Measurements from ENCODE around the gene PGAP6. TPM values are rescaled to one million over a fixed set of nuclear protein-coding genes. Genes with fewer than 3 reads are reported as not detected.

Gene PGAP6
- total and polyA plus RNA-seq, 2 of the 8 experiments (the other 6 are each of a cell fraction or from before 2014, with no cell fraction given) = 86.8 to 364 TPM

- CTCF ChIA-PET (ENCODE audit: partially characterized antibody) = interaction anchor here (1.4 to 2.9 kb wide), 5 partner anchors 10 to 71 kb away, joined by 3 to 9 read pairs (median 4); no protein-coding TSS in a partner anchor
- Histone ChIP-seq H2BK20ac (ENCODE audit: low read length) (no peak overlapping the region), H3K9me3 (ENCODE audit: insufficient read depth in 2 of 2, low read depth in 1 of 2, low read length in 1 of 2) (no peaks in the 10 kb centered on the region), H4K91ac (replicated peaks; ENCODE audit: insufficient read length, low read length) (no peak overlapping the region), H3K4ac (replicated peaks; ENCODE audit: insufficient read length, low read depth, low read length) (no peak overlapping the region), H3K36me3 (ENCODE audit: control insufficient read depth in 2 of 4, insufficient read depth in 4 of 4, low read length in 3 of 4) (no peaks in the 10 kb centered on the region), H2BK15ac (ENCODE audit: low read length) (no peak overlapping the region), H3K4me1 (replicated peaks in 1 of 4; ENCODE audit: control insufficient read depth in 3 of 4, insufficient read depth in 4 of 4, low read length in 3 of 4) (peaks cover 0 to 15% (median 7%) of the 10 kb centered on the region in 4 experiments; a peak in 4 of 7 replicates), H3K4me3 (ENCODE audit: extremely low read depth in 1 of 4, insufficient read depth in 2 of 4, low read depth in 3 of 4, low read length in 4 of 4) (peak overlapping the region; percentile 60 to 74 (median 68)), H3K56ac (replicated peaks; ENCODE audit: insufficient read length, low read depth, low read length) (no peak overlapping the region), H4K20me1 (replicated peaks in 1 of 2; ENCODE audit: control insufficient read depth in 1 of 2, insufficient read depth in 2 of 2, low read length in 2 of 2) (peaks cover 4 to 15% of the 10 kb centered on the region in 2 experiments), H3K27me3 (replicated peaks in 1 of 4; ENCODE audit: control insufficient read depth in 3 of 4, extremely low read depth in 1 of 4, insufficient read depth in 3 of 4, low read length in 3 of 4) (peaks cover 11 to 33% (median 24%) of the 10 kb centered on the region in 4 experiments), H2BK5ac (ENCODE audit: low read depth, low read length) (no peak overlapping the region), H3K27ac (ENCODE audit: low read depth, low read length) (no peak overlapping the region), H2AFZ (ENCODE audit: low read length) (peak overlapping the region; percentile 95; the same call in 1 of the 2 replicates), H3K18ac (ENCODE audit: extremely low read depth, low read length) (no peak overlapping the region), H4K8ac (ENCODE audit: extremely low read depth, insufficient read depth, low read length) (no peak overlapping the region), H2AK5ac (ENCODE audit: low read depth, low read length) (no peak overlapping the region), H3K23ac (ENCODE audit: insufficient read length) (no peak overlapping the region), H2BK120ac (replicated peaks; ENCODE audit: low read depth, low read length) (no peak overlapping the region), H3K14ac (ENCODE audit: insufficient read length) (no peak overlapping the region), H3K79me1 (ENCODE audit: low read depth, low read length) (peaks cover 2% of the 10 kb centered on the region; the same call in 1 of the 2 replicates), H2BK12ac (ENCODE audit: low read depth, low read length) (0 out of 2 replicates have a peak overlapping the region, but pooled peaks have one; percentile 39), H3K79me2 (ENCODE audit: control insufficient read depth in 1 of 2, insufficient read depth in 2 of 2, low read length in 2 of 2) (peaks cover 0 to 25% of the 10 kb centered on the region in 2 experiments; a peak in 2 of 4 replicates), H4K5ac (ENCODE audit: insufficient read length, low read depth, low read length) (no peak overlapping the region), H3K4me2 (ENCODE audit: insufficient read depth in 1 of 2, low read depth in 2 of 2, low read length in 2 of 2) (peak overlapping the region; percentile 86 to 99), H3K9ac (replicated peaks in 1 of 4; ENCODE audit: extremely low read depth in 1 of 4, low read depth in 3 of 4, low read length in 3 of 4) (no peak overlapping the region), H3K23me2 (ENCODE audit: low read depth, low read length) (peaks cover 13% of the 10 kb centered on the region; the same call in 1 of the 2 replicates)
- DNase-seq (ENCODE audit: low read depth in 1 of 2, low spot score in 2 of 2) (peak in 1 of 2 experiments; percentile 78), FAIRE-seq (no peak)
- POLR2A ChIA-PET (ENCODE audit: partially characterized antibody) = interaction anchor here (0.7 to 2.3 kb wide), 11 partner anchors 13 to 206 kb away, joined by 3 to 8 read pairs (median 4); partner anchors contain the start of genes DECR2, MRPL28 and WFIKKN1
- WGBS, 2 experiments (ENCODE audit: extremely low coverage in 1 of 2, insufficient coverage in 1 of 2, insufficient read length in 1 of 2, insufficient replicate concordance in 2 of 2, low coverage in 1 of 2, low lambda C conversion rate in 2 of 2, missing lambda C conversion rate in 1 of 2) = 27% methylated on average over 25 of the region's 31 CpGs; no CpG with 5 or more reads in 1 of the 2 experiments
- TF ChIP-seq RNF2 (IDR thresholded peaks at IDR 0.05; ENCODE audit: borderline replicate concordance, low read depth, low read length, missing control alignments, poor library complexity, severe bottlenecking) = peak; percentile 60
- peak; percentile 85 for TF ChIP-seq SUZ12 (IDR thresholded peaks at IDR 0.05; ENCODE audit: low read length)
- no peak for TF ChIP-seq RBBP5 (IDR thresholded peaks at IDR 0.05; ENCODE audit: borderline replicate concordance, low read depth, low read length)
- TF ChIP-seq ASH2L (IDR thresholded peaks at IDR 0.05; ENCODE audit: low read length) = no peak
- TF ChIP-seq EZH2 (IDR thresholded peaks at IDR 0.05; ENCODE audit: low read depth, low read length, severe bottlenecking) = peak; percentile 78
- TF ChIP-seq GABPA (IDR thresholded peaks at IDR 0.05; ENCODE audit: borderline replicate concordance, insufficient read depth, low read length) = no peak
- no peak for TF ChIP-seq TAF1 (IDR thresholded peaks at IDR 0.05; ENCODE audit: low read depth, low read length)
- no peak for TF ChIP-seq SIRT6 (IDR thresholded peaks at IDR 0.05; ENCODE audit: low read length)
- TF ChIP-seq PHF8 (conservative IDR thresholded peaks at IDR 0.05; ENCODE audit: low read depth, low read length) = no peak
- no peak for TF ChIP-seq POLR2AphosphoS5 (IDR thresholded peaks at IDR 0.05; ENCODE audit: low read depth, low read length)
- TF ChIP-seq SP4 (IDR thresholded peaks at IDR 0.05; ENCODE audit: low read length) = no peak
- TF ChIP-seq SIX5 (IDR thresholded peaks at IDR 0.05; ENCODE audit: low read depth, low read length) = no peak
- TF ChIP-seq RXRA (IDR thresholded peaks at IDR 0.05; ENCODE audit: insufficient read depth, low read depth, low read length) = no peak
Measured at GRCh38 chr16:424623-425081, 42.9 kb upstream of the PGAP6 start.

Data from H1 (cell line).